Epithelial cell of proximal tubule (primary cell): ENCODE results near the gene AGPAT1. TPM values are rescaled to one million over a fixed set of nuclear protein-coding genes. Genes with fewer than 3 reads are reported as not detected.
A peak's percentile ranks its signal among the peaks of the same experiment; 100 is the strongest.
"Not testable (repeated sequence)": the region's sequence is repeated elsewhere in the genome, so short reads cannot be mapped to it uniquely, and the experiment has no call there.

Experiments
- DNase-seq: peaks from one replicate; pipeline ENCODE4 v3.0.0-alpha.2; 2011; ENCODE audit warnings: low read depth
- H3K4me3 ChIP-seq: 2 replicates; pipeline ENCODE4 v1.5.1; 2011; ENCODE audit warnings: low read depth, mild to moderate bottlenecking, low read length
- total RNA-seq: library from RNA; depleted of rRNA; stranded (reverse); fragments of >200 nt; gene quantifications from 2 replicates; pipeline ENCODE4 v1.2.3, GENCODE V29; 2015
- TF ChIP-seq, protein P1 (sequence below): conservative IDR thresholded peaks from 2 replicates; pipeline ENCODE4 v1.5.1; 2012; ENCODE audit warnings: low read depth, mild to moderate bottlenecking, low read length

AGPAT1 gene
- total RNA-seq, 1 donor from 2014 or later: 72.2 TPM

DNA sequence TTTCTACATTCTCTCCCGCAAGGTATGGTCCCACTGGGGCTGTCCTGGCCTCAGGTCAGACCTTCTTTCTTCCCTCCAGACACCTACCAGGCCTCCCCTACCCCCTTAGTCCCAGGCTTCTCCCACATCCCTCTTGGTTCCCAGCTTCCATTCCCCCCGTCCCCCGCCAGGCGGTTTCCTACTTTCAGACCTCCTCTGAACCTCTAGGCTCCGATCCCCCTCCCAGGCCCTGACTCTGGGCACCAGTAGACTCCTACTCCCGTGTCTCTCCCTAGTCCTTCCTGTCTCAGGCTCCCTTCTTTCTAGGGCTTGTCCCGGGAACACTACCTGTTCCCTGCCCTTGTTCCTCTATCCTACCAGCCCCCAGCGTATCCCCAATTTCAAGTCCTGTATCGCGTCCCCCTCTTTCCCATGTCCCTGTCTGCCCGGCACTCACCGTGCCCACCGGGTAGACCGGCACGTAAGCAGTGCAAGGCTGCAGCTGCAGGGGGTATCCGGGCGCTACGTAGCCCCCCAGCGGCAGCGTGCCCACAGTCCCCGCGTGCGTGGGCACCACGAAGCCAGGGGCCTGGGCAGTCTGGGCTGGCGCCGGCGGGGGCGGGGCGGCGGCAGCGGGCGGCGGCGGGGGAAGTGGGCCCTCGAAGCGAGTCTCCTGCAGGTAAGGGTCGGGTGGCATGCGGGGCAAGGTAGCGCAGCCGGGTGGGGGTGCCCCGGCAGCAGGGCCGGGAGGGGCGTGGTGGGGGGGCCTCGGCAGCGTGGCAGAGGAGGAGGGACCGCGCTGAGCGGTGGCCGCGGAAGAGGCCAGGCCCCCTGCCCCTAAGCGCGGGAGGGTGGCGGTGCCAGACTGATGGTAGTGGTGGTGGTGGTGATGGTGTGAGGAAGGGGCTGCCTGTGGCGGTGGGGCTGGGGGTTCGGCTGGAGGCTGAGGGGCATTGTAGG is 25.7 kb downstream of the AGPAT1 start:
- TF ChIP-seq, protein P1, sequence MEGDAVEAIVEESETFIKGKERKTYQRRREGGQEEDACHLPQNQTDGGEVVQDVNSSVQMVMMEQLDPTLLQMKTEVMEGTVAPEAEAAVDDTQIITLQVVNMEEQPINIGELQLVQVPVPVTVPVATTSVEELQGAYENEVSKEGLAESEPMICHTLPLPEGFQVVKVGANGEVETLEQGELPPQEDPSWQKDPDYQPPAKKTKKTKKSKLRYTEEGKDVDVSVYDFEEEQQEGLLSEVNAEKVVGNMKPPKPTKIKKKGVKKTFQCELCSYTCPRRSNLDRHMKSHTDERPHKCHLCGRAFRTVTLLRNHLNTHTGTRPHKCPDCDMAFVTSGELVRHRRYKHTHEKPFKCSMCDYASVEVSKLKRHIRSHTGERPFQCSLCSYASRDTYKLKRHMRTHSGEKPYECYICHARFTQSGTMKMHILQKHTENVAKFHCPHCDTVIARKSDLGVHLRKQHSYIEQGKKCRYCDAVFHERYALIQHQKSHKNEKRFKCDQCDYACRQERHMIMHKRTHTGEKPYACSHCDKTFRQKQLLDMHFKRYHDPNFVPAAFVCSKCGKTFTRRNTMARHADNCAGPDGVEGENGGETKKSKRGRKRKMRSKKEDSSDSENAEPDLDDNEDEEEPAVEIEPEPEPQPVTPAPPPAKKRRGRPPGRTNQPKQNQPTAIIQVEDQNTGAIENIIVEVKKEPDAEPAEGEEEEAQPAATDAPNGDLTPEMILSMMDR: no peak
- H3K4me3 ChIP-seq: no peak overlapping the region
- DNase-seq: no peak

DNA sequence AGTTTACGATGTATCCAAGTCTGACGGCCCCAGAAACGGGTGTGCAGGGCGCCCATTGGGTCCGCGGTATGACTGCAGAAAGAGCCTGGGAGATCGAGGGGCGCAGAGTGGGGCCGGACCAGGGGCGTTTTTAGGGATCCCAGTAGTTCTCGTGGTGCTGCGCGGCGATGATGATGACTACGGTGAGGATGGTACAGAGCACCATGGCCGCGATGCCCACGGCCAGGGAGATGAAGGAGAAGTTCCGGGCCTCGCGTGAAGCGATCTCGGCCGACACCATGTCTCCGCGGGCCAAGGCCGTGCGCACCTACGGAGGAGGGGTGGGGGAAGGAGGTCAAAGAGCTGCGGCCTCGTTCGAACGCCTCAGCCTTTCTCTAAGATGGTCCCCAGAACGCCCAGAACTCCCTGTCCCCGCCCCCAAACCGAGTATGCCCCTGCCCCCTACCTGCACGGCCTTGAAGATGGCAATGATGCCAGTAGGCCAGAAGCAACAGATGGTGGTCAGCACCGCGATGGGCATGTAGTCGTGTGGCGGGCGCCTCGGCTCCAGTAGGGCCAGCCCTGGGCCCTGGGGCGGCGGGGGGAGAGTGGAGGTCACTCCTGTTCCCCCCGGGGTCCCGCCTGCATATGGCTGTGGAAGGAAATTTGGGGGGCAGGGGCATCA is 26.7 kb downstream of the AGPAT1 start:
- TF ChIP-seq, protein P1: no peak
- peak overlapping the region; percentile 47 for H3K4me3 ChIP-seq
- DNase-seq: no peak

DNA sequence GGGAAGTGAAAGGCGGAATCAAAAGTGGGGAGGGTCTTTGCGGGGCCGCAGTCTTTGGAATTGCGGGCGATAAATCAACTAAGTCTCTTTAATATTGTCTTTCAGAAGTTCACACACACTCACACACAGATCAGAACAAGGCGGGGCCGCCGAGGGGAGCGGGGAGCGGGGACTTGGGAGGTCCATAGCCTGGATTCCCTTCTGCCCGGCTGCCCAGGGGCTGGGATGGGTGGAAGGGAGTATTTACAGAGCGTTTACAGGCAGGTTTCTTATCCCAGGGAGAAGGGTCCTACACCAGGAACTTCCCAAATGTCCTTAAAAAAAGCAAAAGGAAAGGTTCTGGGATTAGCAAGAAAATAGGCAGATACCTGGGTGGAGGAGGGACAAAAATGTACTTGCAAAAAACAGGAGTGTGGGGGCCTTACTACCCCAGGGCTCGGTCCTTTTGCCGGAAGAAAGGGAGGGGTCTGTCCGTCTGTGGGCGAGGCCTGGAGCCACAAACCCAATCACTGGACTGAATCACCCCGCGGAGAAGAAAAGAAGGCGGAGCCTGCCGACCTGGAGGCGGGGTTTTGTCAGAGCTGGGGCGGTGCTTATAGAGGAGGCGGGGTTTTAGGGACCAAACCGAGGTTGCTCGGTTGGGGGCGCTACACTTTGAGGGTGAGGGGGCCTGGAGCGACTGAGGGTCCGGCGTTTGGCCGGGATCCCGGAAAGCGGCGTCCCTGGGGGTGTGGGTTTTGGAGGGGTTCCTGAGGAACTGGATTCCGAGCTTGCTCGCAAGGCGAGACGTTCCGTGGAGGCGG is 27.4 kb downstream of the AGPAT1 start:
- peak overlapping the region; percentile 47 for H3K4me3 ChIP-seq
- TF ChIP-seq, protein P1: peak; percentile 35
- no peak for DNase-seq

DNA sequence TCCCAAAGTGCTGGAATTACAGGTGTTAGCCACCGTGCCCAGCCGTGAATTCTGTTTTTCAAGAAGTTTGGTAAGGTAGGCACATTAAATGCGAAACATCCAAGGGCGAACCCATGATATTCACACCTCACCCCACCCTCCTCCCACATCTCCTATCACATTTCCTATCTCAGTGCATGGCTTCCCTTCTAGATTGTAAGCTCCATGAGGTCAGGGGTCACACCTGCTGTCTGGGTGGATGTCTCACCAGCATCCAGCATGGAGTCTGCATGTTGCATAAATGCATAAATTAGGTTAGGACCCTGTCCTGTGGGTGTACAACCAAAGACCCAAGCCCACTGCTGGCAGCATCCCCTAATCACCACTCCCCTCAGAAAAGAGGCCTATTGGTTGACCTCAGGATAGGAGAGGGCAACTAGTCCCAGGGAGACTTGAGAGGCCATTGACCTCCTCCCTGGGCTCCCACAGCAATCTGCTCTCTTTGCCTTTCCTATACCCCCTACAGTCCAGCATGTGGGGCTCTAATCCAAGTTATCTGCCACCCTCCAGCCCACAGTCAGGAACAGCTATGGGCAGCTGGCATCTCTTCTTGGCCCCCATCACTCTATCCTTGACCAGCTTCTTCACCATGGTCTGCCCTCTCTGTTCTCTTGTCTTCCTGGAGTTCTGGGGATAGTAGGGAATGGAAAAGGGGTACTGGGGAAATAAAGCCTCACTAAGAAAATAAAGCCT is 28.3 kb downstream of the AGPAT1 start:
- no peak for DNase-seq
- H3K4me3 ChIP-seq: peak overlapping the region; percentile 47
- TF ChIP-seq, protein P1: no peak

DNA sequence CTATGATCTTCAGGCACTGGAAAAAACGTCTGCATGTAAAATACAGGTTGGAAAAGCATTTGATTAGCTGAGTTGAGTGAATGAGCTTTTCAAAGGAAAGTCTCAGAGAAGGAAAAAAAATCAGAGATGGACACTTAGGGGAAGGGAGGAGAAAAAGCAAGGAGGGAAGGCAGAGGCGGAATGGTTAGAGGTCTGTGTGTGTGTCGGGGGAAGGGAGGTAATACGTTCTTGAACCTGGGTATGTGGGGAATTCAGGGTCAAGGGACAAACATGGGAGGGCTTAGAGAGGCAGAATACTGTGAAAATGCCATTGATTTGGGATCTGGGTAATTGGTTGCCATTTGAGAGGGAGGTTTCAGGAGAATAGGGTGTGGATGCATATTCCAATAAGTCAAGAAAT is 29.2 kb downstream of the AGPAT1 start:
- TF ChIP-seq, protein P1: no peak
- no peak overlapping the region for H3K4me3 ChIP-seq
- DNase-seq: no peak

DNA sequence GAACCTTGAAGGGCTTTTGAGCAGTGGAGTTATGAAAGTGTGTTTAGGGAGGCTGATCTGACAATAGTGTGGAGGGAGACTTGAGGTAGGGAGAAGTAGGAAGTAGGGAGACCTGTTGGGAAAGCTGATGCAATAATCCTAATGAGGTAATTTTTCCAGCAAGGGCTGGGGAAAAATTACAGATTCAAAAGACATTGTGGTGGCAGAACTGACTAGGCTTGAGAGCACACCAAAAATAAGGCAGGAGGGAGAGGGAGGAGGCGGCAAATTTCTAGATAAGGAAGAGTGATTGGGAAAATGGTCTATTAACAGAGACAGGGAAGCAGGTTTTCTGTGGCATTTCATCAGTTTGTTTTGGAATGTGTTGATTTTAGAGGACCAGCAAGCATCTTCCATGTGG is 29.6 kb downstream of the AGPAT1 start:
- no peak overlapping the region for H3K4me3 ChIP-seq
- no peak for DNase-seq
- TF ChIP-seq, protein P1: no peak

DNA sequence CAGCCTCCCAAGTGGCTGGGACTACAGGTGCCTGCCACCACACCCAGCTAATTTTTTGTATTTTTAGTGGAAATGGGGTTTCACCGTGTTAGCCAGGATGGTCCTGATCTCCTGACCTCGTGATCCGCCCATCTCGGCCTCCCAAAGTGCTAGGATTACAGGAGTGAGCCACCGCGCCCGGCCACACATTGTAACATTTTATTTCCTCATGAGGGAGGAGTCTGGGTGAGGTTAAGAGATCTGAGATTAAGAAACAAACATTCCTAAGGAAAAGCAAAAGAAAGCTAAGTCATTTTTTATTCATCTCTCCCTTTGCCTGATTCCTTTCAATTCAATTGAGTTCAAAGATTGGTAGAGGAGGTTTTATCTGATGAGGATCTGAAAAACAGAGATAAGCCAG is 31.6 kb downstream of the AGPAT1 start:
- H3K4me3 ChIP-seq, DNase-seq: not testable (repeated sequence)
